ENCODE data around the gene TMEM272.

DNA sequence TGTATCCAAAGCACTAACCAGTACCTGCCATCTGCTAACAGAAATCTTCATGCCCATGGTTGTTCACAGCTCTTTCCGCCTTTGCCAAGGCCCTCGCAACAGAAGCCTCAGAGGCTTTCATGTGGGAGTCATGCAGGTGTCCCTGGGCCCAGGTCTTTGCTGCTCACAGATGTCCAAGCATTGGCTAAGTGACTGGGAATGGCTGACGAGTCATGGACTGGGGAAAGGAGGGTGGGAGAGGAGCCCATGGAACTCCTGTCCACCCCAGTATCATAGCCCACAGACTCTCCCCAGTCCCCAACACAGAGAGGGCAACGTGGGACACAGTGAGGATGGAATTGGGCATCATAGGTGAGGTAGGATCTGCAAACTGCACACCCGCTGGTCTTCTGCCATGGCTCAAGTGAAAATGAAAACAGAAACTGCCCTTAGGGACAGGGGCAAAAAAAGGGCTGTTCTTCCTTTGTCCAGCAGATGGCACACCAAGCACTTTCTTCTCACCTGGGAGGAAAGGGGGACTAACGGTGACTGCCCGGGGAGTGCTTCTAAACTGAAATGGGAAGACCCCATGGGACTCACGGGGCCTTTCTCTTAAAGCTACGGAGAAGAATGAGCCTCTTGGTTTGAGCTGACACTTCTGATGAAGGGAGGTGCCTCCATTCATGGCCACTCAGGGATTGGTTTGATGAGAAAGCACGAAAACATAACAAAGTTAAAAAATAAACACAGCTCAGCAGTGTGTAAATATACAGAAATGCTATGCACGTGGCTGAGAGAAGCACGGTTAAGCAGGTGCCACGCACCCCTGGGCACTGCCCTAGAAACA, 29.9 kb downstream of the TMEM272 start:
- TF ChIP-seq POLR2AphosphoS5 (IDR thresholded peaks at IDR 0.05; ENCODE audit: low read depth, low read length) = no peak
- no peak for TF ChIP-seq TAF1 (IDR thresholded peaks at IDR 0.05; ENCODE audit: borderline replicate concordance, low read depth, low read length)

Measured in GM12892 (cell line).